Large intestine (tissue), 3 donors: ENCODE results near the gene PXN. TPM values are rescaled to one million over a fixed set of nuclear protein-coding genes. Genes with fewer than 3 reads are reported as not detected.
"Not testable (repeated sequence)": the region's sequence is repeated elsewhere in the genome, so short reads cannot be mapped to it uniquely, and the experiment has no call there.

Source experiments
- DNase-seq, 2 donors: peaks; one replicate each; pipeline versions ENCODE4 v3.0.0 to v3.0.0-alpha.2; 2013
- H3K27ac ChIP-seq: one replicate; pipeline ENCODE4 v1.5.1; 2013; ENCODE audit warnings: low read length
- H3K27me3 ChIP-seq: 2 replicates; pipeline ENCODE4 v1.6.1; 2013; ENCODE audit warnings: low read length; ENCODE audit not compliant: control insufficient read depth, insufficient read depth
- H3K36me3 ChIP-seq: 2 replicates; pipeline ENCODE4 v1.6.1; 2013; ENCODE audit warnings: low read length; ENCODE audit not compliant: control insufficient read depth, insufficient read depth
- H3K4me1 ChIP-seq: one replicate; pipeline ENCODE4 v1.6.1; 2013; ENCODE audit warnings: low read length; ENCODE audit not compliant: control insufficient read depth, insufficient read depth
- H3K4me3 ChIP-seq: one replicate; pipeline ENCODE4 v1.5.1; 2013; ENCODE audit warnings: low read length
- H3K9me3 ChIP-seq: one replicate; pipeline ENCODE4 v1.6.1; 2013; ENCODE audit warnings: mild to moderate bottlenecking, low read depth, low read length, moderate library complexity; ENCODE audit not compliant: control insufficient read depth
- WGBS: methylation state at CpG from one replicate; pipeline ENCODE4 v1.1.5; 2013; ENCODE audit warnings: low lambda C conversion rate; ENCODE audit not compliant: insufficient coverage; 5-methylcytosine and 5-hydroxymethylcytosine counted together
- polyA plus RNA-seq: library from polyadenylated mRNA; unstranded; fragments of 120-200 nt; gene quantifications from one replicate; pipeline ENCODE4 v1.2.1, GENCODE V29; 2013

The PXN gene
- polyA plus RNA-seq, 1 donor: 118 TPM

- DNase-seq: no peak
- H3K27ac ChIP-seq: no peak overlapping the region
Observed at GRCh38 chr12:120252071-120252906, 13.2 kb downstream of the PXN start.

GRCh38 chr12:120251364-120252070 is 14.0 kb downstream of the PXN start:
- Histone ChIP-seq H3K36me3 (peaks cover 27% of the 10 kb centered on the region), H3K4me1 (peaks cover 21% of the 10 kb centered on the region)
- not testable (repeated sequence) for DNase-seq, H3K9me3 ChIP-seq, H3K4me3 ChIP-seq, H3K27me3 ChIP-seq, H3K27ac ChIP-seq
- no CpG with 5 or more reads among the region's 12 CpGs for WGBS

More at GRCh38 chr12:120252071-120252906, 13.2 kb downstream of the PXN start:
- H3K4me3 ChIP-seq: no peak overlapping the region
- H3K27me3 ChIP-seq: no peaks in the 10 kb centered on the region
- peaks cover 27% of the 10 kb centered on the region for H3K4me1 ChIP-seq
- 100% methylated on average over 1 of the region's 12 CpGs for WGBS
- no peaks in the 10 kb centered on the region for H3K9me3 ChIP-seq
- H3K36me3 ChIP-seq: peaks cover 27% of the 10 kb centered on the region

- Histone ChIP-seq H3K27ac (peak overlapping the region; percentile 59), H3K4me3 (no peak overlapping the region), H3K4me1 (peaks cover 21% of the 10 kb centered on the region), H3K9me3 (no peaks in the 10 kb centered on the region), H3K36me3 (peaks cover 24% of the 10 kb centered on the region), H3K27me3 (no peaks in the 10 kb centered on the region)
- no CpG with 5 or more reads among the region's 8 CpGs for whole genome bisulfite sequencing
- DNase-seq: peak in 1 of 2 donors; percentile 54
Observed at GRCh38 chr12:120249875-120250795, 15.4 kb downstream of the PXN start.

- H3K4me1 ChIP-seq: peaks cover 21% of the 10 kb centered on the region
- peak in 1 of 2 donors; percentile 44 for DNase-seq
- H3K27me3 ChIP-seq: no peaks in the 10 kb centered on the region
- no peak overlapping the region for H3K4me3 ChIP-seq
- peaks cover 21% of the 10 kb centered on the region for H3K36me3 ChIP-seq
- H3K27ac ChIP-seq: peak overlapping the region; percentile 59
- WGBS: no CpG with 5 or more reads among the region's 4 CpGs
- no peaks in the 10 kb centered on the region for H3K9me3 ChIP-seq
Observed at GRCh38 chr12:120249266-120249874, 16.2 kb downstream of the PXN start.

- Histone ChIP-seq H3K4me1 (peaks cover 21% of the 10 kb centered on the region), H3K27ac (peak overlapping the region; percentile 59)
- WGBS: no CpG with 5 or more reads among the region's 6 CpGs
Observed at GRCh38 chr12:120247621-120248030, 17.9 kb downstream of the PXN start.

GRCh38 chr12:120247183-120247582 is 18.3 kb downstream of the PXN start:
- Histone ChIP-seq H3K27me3 (no peaks in the 10 kb centered on the region), H3K4me1 (peaks cover 24% of the 10 kb centered on the region), H3K4me3 (no peak overlapping the region), H3K36me3 (peaks cover 17% of the 10 kb centered on the region), H3K27ac (no peak overlapping the region), H3K9me3 (no peaks in the 10 kb centered on the region)
- DNase-seq: no peak
- no CpG with 5 or more reads among the region's 3 CpGs for WGBS

More at GRCh38 chr12:120247621-120248030, 17.9 kb downstream of the PXN start:
- Histone ChIP-seq H3K36me3 (peaks cover 16% of the 10 kb centered on the region), H3K4me3 (no peak overlapping the region), H3K9me3 (no peaks in the 10 kb centered on the region), H3K27me3 (no peaks in the 10 kb centered on the region)
- DNase-seq: no peak

- peaks cover 17% of the 10 kb centered on the region for H3K36me3 ChIP-seq
- not testable (repeated sequence) for DNase-seq, H3K27ac ChIP-seq, H3K9me3 ChIP-seq, H3K27me3 ChIP-seq, H3K4me3 ChIP-seq
- no CpG with 5 or more reads among the region's 5 CpGs for WGBS
- peaks cover 29% of the 10 kb centered on the region for H3K4me1 ChIP-seq
Observed at GRCh38 chr12:120246705-120247104, 18.8 kb downstream of the PXN start.

- Histone ChIP-seq H3K4me1 (peaks cover 28% of the 10 kb centered on the region), H3K27me3 (no peaks in the 10 kb centered on the region), H3K36me3 (peaks cover 26% of the 10 kb centered on the region), H3K4me3 (no peak overlapping the region), H3K9me3 (no peaks in the 10 kb centered on the region), H3K27ac (no peak overlapping the region)
- no peak for DNase-seq
- 47% methylated on average over 2 of the region's 8 CpGs for WGBS
Observed at GRCh38 chr12:120242971-120243699, 22.4 kb downstream of the PXN start.

GRCh38 chr12:120242275-120242799 is 23.2 kb downstream of the PXN start:
- H3K27ac ChIP-seq: peak overlapping the region; percentile 1
- H3K9me3 ChIP-seq: no peaks in the 10 kb centered on the region
- WGBS: no CpG with 5 or more reads among the region's 9 CpGs
- peaks cover 26% of the 10 kb centered on the region for H3K36me3 ChIP-seq
- H3K27me3 ChIP-seq: no peaks in the 10 kb centered on the region
- peak in 1 of 2 donors; percentile 16 for DNase-seq
- H3K4me3 ChIP-seq: no peak overlapping the region
- H3K4me1 ChIP-seq: peaks cover 31% of the 10 kb centered on the region
